Measurements from ENCODE around the gene ID1. TPM values are rescaled to one million over a fixed set of nuclear protein-coding genes. Genes with fewer than 3 reads are reported as not detected.

ID1 gene
- total and polyA plus RNA-seq, 2 of the 13 experiments (the other 11 are each of a cell fraction or from before 2014, with no cell fraction given) = 320 to 419 TPM

- TF ChIP-seq, protein P1, sequence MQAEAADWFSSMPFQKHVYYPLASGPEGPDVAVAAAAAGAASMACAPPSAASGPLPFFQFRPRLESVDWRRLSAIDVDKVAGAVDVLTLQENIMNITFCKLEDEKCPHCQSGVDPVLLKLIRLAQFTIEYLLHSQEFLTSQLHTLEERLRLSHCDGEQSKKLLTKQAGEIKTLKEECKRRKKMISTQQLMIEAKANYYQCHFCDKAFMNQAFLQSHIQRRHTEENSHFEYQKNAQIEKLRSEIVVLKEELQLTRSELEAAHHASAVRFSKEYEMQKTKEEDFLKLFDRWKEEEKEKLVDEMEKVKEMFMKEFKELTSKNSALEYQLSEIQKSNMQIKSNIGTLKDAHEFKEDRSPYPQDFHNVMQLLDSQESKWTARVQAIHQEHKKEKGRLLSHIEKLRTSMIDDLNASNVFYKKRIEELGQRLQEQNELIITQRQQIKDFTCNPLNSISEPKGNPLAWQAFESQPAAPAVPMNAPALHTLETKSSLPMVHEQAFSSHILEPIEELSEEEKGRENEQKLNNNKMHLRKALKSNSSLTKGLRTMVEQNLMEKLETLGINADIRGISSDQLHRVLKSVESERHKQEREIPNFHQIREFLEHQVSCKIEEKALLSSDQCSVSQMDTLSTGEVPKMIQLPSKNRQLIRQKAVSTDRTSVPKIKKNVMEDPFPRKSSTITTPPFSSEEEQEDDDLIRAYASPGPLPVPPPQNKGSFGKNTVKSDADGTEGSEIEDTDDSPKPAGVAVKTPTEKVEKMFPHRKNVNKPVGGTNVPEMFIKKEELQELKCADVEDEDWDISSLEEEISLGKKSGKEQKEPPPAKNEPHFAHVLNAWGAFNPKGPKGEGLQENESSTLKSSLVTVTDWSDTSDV (CRISPR knock-in tag; IDR thresholded peaks at IDR 0.05) = peak; percentile 96
- TF ChIP-seq ZNF792 (CRISPR knock-in tag; IDR thresholded peaks at IDR 0.05) (peak; percentile 47; the same call in 1 of the 2 replicates), SKIL (CRISPR knock-in tag; IDR thresholded peaks at IDR 0.05; ENCODE audit: borderline replicate concordance) (peak; percentile 59; the same call in 1 of the 2 replicates), POLR2AphosphoS5 (IDR thresholded peaks at IDR 0.05; ENCODE audit: low read depth, low read length) (peak; percentile 73), IKZF1 (IDR thresholded peaks at IDR 0.05) (no peak), TOPORS (CRISPR knock-in tag; IDR thresholded peaks at IDR 0.05) (peak; percentile 3; the same call in 1 of the 2 replicates), AGO2 (optimal IDR thresholded peaks at IDR 0.05; ENCODE audit: low read depth, low read length) (peak; percentile 93), CREM (IDR thresholded peaks at IDR 0.05) (0 out of 2 replicates have a peak, but pooled peaks have one; percentile 17), CREM (CRISPR knock-in tag; IDR thresholded peaks at IDR 0.05) (no peak), NCOA1 (CRISPR knock-in tag; IDR thresholded peaks at IDR 0.05) (peak; percentile 59; the same call in 1 of the 2 replicates), SETDB1 (CRISPR knock-in tag; IDR thresholded peaks at IDR 0.05; ENCODE audit: borderline replicate concordance) (0 out of 2 replicates have a peak, but pooled peaks have one; percentile 41), ISX (CRISPR knock-in tag; conservative IDR thresholded peaks at IDR 0.05) (peak; percentile 74; the same call in 1 of the 2 replicates), ZNF280B (CRISPR knock-in tag; IDR thresholded peaks at IDR 0.05; ENCODE audit: borderline replicate concordance) (no peak; the same call in none of the 2 replicates), MTF1 (CRISPR knock-in tag; IDR thresholded peaks at IDR 0.05) (no peak), ZNF773 (CRISPR knock-in tag; IDR thresholded peaks at IDR 0.05; ENCODE audit: borderline replicate concordance) (peak; percentile 74; the same call in 1 of the 2 replicates)
These were observed 1.1 kb downstream of the ID1 start (continued) for GRCh38 chr20:31605902-31606803.

Measured in HepG2 (cell line).